TTC549 (cell line): ENCODE results near the gene SLC19A1.

ENCODE experiments used
- FAIRE-seq: peaks from 2 replicates; lab custom pipeline; 2012; peaks lifted over from hg19 to GRCh38; lab: Jason Lieb, UNC

SLC19A1 gene

GRCh38 chr21:45491623-45492022 lies 50.6 kb downstream of the SLC19A1 start:
- no peak for FAIRE-seq

GRCh38 chr21:45491056-45491455 lies 51.2 kb downstream of the SLC19A1 start:
- FAIRE-seq = no peak

GRCh38 chr21:45490049-45490731 lies 52.0 kb downstream of the SLC19A1 start:
- FAIRE-seq = no peak

DNA sequence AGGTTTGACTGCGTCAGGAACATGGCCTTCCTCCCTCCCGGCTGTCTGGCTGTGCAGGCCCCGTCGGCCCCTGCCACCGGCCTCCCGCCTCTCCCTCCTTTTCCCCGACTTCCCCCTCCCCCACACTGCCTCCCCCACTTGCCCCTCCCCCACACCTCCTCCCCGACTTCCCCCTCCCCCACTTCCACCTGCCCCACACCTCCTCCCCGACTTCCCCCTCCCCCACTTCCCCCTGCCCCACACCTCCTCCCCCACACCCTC lies 52.6 kb downstream of the SLC19A1 start:
- no peak for FAIRE-seq

GRCh38 chr21:45488931-45489721 lies 53.1 kb downstream of the SLC19A1 start:
- FAIRE-seq = no peak

DNA sequence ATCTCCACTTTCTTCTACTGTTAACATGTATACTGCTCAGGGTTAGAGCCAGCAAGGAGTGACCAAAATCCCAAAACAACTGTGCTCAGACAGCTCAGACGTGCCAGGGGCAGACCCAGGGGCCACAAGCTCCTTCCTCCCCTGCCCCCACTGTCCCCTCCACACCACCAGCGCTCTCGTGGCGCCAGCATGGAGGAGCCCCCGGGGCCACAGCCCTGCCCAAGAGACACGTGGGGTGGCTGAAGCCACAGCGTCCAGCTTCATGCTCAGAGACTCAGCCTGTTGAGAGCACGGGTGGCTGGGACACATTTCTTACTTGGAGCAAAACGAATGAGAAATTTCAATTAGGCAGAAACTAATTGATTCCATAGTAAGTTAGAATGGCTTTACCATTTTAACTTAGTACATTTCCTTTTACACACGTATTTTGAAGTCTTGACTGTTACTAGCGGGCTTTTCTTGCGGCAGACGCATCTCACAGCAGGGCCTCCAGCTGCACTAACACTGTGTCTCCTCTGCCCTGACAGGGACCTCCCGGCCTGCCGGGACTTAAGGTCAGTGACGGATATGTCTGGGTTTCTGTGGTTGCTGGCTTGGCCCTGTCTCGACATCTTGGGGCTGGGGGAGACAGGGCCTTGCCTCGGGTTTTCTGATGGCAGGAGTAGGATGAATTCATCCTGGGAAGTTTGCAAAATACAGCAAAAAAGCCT lies 54.2 kb downstream of the SLC19A1 start:
- FAIRE-seq = no peak

DNA sequence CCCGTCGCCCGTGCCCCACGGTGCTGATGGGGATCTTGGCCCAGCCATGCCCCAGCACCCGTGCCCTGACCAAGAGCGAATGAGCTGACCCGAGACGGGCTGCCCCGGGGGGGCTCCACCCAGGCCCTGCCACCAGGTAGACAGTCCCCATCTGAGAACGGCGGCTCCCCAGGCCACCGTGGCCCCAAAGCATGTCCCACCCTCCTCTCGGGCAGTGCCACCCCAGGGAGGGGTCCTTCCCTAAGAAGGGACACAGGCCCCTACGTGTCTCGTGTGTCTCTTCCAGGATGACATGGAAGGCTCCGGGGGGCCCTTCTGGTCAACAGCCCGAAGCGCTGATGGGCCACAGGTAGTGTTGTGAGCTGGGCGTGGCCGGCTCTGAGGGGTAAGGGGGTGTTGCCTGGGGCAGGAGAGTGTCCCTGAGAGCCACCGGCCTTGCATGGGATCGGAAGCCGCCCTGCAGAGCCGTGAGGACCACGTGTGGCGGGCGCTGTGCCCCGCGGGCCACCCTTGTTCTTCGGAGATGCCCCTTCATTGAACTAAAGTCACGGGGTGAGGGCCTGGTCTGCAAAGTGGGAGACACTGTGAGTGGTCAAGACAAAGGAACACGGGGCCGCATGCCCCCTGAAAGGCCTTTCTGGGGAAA lies 55.0 kb downstream of the SLC19A1 start:
- no peak for FAIRE-seq

DNA sequence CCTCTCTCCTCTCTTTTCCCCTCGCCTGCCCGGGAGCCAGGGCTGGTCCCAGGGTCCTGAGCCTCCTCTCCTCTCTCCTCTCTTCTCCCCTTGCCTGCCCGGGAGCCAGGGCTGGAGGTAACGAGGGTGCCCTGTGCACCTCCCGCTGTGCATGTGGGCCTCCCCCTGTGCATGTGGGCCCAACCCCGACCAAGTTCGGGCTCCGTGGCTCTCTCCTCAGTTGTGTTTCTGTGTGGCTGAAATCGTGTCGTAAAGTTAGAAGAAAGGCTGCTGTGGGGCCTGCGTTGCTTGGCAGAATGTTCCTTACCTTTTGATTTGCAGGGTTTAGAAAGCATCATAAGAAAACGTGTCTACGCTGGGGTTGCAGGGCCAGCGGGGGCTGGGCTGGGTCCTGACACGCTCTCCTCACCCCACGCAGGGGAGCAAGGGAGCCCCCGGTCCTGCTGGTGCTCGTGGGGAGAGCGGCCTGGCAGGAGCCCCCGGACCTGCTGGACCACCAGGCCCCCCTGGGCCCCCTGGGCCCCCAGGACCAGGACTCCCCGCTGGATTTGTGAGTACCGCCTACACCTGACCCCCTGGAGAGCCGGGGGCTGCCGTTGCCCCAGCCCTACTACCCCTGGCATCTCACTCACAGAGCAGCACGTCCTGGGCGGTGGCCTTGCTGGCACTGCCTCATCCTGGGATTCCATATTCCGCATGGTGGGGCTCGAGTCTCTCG lies 55.6 kb downstream of the SLC19A1 start:
- FAIRE-seq = no peak

DNA sequence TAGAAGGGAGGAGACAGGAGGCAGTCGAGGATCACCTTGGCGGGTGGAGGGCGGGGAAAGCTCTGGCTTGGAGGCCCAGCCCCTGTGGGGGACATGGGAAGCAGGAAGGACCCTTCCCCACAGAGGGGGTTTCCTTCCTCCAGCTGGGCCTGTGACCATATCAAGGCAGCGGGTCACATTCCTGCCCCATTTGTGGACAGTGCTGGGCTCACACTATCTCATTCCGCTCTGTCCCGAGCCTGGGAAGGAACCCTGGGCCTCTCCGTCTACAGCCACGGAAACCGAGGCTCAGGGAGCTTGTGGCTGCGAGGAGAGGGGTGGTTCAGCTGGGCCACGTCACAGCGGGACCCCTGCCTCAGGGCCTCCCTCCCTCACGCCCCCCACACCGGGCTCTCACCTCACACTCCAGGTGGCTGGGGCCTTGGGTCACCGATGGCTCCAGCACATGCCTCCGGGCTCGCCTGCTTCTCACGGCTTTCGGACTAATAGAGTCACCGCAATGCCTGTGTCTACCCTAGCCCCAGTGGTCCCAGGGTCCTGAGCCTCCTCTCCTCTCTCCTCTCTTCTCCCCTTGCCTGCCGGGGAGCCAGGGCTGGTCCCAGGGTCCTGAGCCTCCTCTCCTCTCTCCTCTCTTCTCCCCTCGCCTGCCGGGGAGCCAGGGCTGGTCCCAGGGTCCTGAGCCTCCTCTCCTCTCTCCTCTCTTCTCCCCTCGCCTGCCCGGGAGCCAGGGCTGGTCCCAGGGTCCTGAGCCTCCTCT lies 56.4 kb downstream of the SLC19A1 start:
- FAIRE-seq = no peak

GRCh38 chr21:45484318-45484717 lies 57.9 kb downstream of the SLC19A1 start:
- FAIRE-seq = no peak

- FAIRE-seq = no peak
Measured at GRCh38 chr21:45482899-45483821, 59.1 kb downstream of the SLC19A1 start.

GRCh38 chr21:45481977-45482898 lies 60.0 kb downstream of the SLC19A1 start:
- FAIRE-seq = no peak

- FAIRE-seq = no peak
Measured at GRCh38 chr21:45481566-45481965, 60.7 kb downstream of the SLC19A1 start.

DNA sequence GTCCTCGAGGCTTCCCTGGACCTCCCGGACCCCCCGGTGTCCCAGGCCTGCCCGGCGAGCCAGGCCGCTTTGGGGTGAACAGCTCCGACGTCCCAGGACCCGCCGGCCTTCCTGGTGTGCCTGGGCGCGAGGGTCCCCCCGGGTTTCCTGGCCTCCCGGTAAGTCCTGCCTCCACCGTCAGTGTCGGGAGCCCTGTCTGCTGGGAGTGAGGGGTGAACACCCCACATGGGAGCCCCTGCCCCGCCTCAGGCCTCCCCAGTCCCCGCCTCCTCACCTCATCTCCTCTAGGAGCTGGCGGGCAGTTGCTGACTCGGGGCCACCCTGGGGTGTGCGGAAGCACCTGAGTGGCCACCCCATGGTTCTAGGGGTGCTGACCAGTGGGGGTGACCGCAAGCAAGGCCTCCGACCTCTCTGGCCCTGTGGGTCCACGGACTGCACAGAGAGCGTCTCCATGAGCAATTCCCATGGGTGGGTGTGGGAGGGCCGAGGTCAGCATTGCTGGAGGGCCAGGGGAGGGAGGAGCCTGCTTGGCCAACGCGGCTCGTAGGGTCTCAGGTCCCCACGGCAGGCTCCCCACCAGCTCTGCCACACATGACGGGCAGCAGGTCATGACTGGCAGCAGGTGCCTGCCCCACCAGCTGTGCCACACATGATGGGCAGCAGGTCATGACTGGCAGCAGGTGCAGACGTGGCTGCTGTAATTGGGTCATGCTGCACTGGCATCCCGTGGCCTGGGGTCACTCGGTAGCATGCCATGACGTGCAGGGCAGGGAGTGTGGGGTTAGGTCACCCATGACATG lies 61.3 kb downstream of the SLC19A1 start:
- no peak for FAIRE-seq

DNA sequence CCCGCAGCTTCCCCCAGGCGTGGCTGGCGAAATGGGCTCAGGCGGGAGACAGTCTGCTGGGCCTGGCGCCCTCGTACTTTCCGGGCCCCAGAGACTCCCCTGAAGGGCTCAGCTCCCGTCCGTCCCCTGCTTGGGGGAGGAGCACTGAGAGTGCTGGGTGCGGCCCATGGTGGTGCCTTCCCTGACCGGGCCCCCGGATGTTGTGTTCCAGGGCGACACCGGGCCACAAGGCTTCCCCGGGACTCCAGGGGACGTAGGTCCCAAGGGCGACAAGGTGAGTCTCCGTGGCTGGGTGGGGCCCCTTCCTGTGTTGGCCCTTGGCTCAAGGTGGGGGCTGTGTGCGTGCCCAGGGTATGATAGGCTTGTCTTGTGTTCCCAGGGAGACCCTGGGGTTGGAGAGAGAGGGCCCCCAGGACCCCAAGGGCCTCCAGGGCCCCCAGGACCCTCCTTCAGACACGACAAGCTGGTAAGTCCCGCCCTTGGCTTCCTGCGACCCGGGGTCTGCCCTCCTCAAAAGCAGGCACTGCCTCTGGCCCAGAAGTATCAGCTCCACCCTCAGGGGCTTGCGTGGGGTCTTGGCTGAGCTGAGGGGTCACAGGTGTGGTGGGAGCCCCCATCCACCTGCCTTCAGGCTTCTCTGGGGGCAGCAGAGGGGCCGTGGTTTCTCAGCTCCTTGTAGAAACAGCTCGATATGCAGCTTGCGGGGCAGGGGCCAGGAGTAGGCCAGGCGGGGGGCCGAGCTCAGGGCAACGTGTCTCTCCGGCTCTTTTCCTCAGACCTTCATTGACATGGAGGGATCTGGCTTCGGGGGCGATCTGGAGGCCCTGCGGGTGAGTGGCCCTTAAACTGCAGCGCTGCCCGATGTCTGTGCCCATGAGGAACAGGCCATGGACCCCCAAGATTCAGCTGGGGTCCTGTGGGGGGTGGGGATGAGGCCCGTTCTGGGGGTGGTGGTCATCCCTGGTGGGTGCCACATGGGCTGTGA lies 62.3 kb downstream of the SLC19A1 start:
- FAIRE-seq = no peak

GRCh38 chr21:45478816-45479669 lies 63.2 kb downstream of the SLC19A1 start:
- no peak for FAIRE-seq
